ENCODE measurements around the gene BDNF. TPM values are rescaled to one million over a fixed set of nuclear protein-coding genes. Genes with fewer than 3 reads are reported as not detected.

The BDNF gene
- total and polyA plus RNA-seq, 12 donors: 0.16 to 19.1 (median 2.5) TPM

- Histone ChIP-seq H3K27ac (no peak overlapping the region), H3K4me1 (peaks cover 0 to 18% (median 7%) of the 10 kb centered on the region in 9 donors), H3K9me3 (no peaks in the 10 kb centered on the region), H3K36me3 (no peaks in the 10 kb centered on the region), H3K27me3 (peaks cover 0 to 88% (median 74%) of the 10 kb centered on the region in 7 donors), H3K4me3 (no peak overlapping the region)
- no peak for TF ChIP-seq CTCF (IDR thresholded peaks at IDR 0.05)
- no peak for DNase-seq
- ATAC-seq: no peak
- intact Hi-C loops (cut with DNase I): no loop called here
- WGBS, 2 donors: 75 to 79% methylated on average over 2 of the region's 2 CpGs
These were observed 16.0 kb upstream of the BDNF start for GRCh38 chr11:27716216-27716615.

GRCh38 chr11:27711725-27712124 is 11.5 kb upstream of the BDNF start:
- TF ChIP-seq CTCF (IDR thresholded peaks at IDR 0.05): no peak
- WGBS, 2 donors: 46 to 50% methylated on average over 1 of the region's 1 CpG
- no peaks in the 10 kb centered on the region for H3K9me3 ChIP-seq
- no peaks in the 10 kb centered on the region for H3K36me3 ChIP-seq
- H3K27ac ChIP-seq: no peak overlapping the region
- DNase-seq: no peak
- no peak overlapping the region for H3K4me3 ChIP-seq
- peaks cover 0 to 63% (median 33%) of the 10 kb centered on the region in 7 donors for H3K27me3 ChIP-seq
- intact Hi-C loops (cut with DNase I): no loop called here
- no peak for ATAC-seq
- no peaks in the 10 kb centered on the region for H3K4me1 ChIP-seq

GRCh38 chr11:27710536-27710935 is 10.3 kb upstream of the BDNF start:
- no peak for TF ChIP-seq CTCF (IDR thresholded peaks at IDR 0.05)
- no peak for ATAC-seq
- Histone ChIP-seq H3K27me3 (peaks cover 0 to 53% (median 29%) of the 10 kb centered on the region in 7 donors), H3K4me3 (no peak overlapping the region), H3K27ac (no peak overlapping the region), H3K36me3 (no peaks in the 10 kb centered on the region), H3K9me3 (no peaks in the 10 kb centered on the region), H3K4me1 (no peaks in the 10 kb centered on the region)
- no peak for DNase-seq
- WGBS, 2 donors: 62 to 65% methylated on average over 2 of the region's 2 CpGs
- intact Hi-C loops (cut with DNase I): no loop called here

DNA sequence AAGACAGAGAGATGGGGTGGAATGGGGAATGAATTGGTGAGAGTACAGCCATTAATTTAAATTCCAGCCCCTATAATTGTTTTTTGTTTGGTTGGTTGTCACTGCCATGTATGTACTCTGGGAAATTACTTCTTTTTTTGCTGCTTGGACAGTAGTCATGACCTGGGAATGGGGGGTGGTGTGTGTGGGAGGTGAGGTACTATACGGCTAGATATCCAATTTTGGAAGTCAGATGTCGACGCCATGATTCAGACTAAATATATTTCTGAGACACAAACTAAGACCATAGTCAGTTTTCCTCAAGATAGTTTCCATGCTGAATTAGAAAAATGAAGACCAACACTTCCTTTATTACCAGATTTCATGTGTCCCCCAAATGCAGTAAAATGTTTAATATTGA is 7.4 kb upstream of the BDNF start:
- WGBS, 2 donors: 78 to 80% methylated on average over 3 of the region's 3 CpGs
- intact Hi-C loops (cut with DNase I): loop anchor here in 5 of 10 donors (10.0 kb wide), 4 partner anchors 397 to 997 kb away; partner anchors contain the start of genes KIF18A (in 1 of the 5) and METTL15 (in 1 of the 5)

More for the DNA sequence above, 7.4 kb upstream of the BDNF start:
- Histone ChIP-seq H3K27me3 (peaks cover 0 to 38% (median 13%) of the 10 kb centered on the region in 7 donors), H3K27ac (no peak overlapping the region), H3K4me1 (no peaks in the 10 kb centered on the region), H3K9me3 (no peaks in the 10 kb centered on the region), H3K4me3 (no peak overlapping the region), H3K36me3 (no peaks in the 10 kb centered on the region)
- no peak for TF ChIP-seq CTCF (IDR thresholded peaks at IDR 0.05)
- no peak for DNase-seq
- no peak for ATAC-seq
